ENCODE measurements around the gene SNX1. TPM values are rescaled to one million over a fixed set of nuclear protein-coding genes. Genes with fewer than 3 reads are reported as not detected.
"Not testable (repeated sequence)": the region's sequence is repeated elsewhere in the genome, so short reads cannot be mapped to it uniquely, and the experiment has no call there.

Gene SNX1
- total RNA-seq, 4 donors from 2014 or later = 74.5 to 178 (median 95.5) TPM

GRCh38 chr15:64070965-64071851, 24.6 kb upstream of the SNX1 start:
- H3K4me3 ChIP-seq = no peak overlapping the region
- peaks cover 0 to 9% of the 10 kb centered on the region in 2 donors for H3K4me1 ChIP-seq
- H3K27me3 ChIP-seq = no peaks in the 10 kb centered on the region
- H3K9me3 ChIP-seq = no peaks in the 10 kb centered on the region
- TF ChIP-seq POLR2A (IDR thresholded peaks at IDR 0.05) = no peak
- TF ChIP-seq CTCF (IDR thresholded peaks at IDR 0.05) = peak in 1 of 4 experiments; percentile 16
- DNase-seq = peak; percentile 75 to 85
- H3K36me3 ChIP-seq = no peaks in the 10 kb centered on the region
- H3K27ac ChIP-seq = peak overlapping the region; percentile 76 to 78
- intact Hi-C loops (cut with DNase I; ENCODE audit: low total_unique reads) = no loop called here

- TF ChIP-seq CTCF (IDR thresholded peaks at IDR 0.05) (no peak), POLR2A (IDR thresholded peaks at IDR 0.05) (no peak)
- DNase-seq = no peak
- Histone ChIP-seq H3K36me3 (no peaks in the 10 kb centered on the region), H3K4me1 (peaks cover 0 to 9% of the 10 kb centered on the region in 2 donors), H3K9me3 (no peaks in the 10 kb centered on the region), H3K4me3 (no peak overlapping the region), H3K27me3 (no peaks in the 10 kb centered on the region), H3K27ac (peak overlapping the region; percentile 76 to 78)
- intact Hi-C loops (cut with DNase I; ENCODE audit: low total_unique reads) = no loop called here
Observed at GRCh38 chr15:64071931-64072765, 23.6 kb upstream of the SNX1 start.

- H3K36me3 ChIP-seq = no peaks in the 10 kb centered on the region
- intact Hi-C loops (cut with DNase I; ENCODE audit: low total_unique reads) = no loop called here
- H3K4me3 ChIP-seq = no peak overlapping the region
- TF ChIP-seq POLR2A (IDR thresholded peaks at IDR 0.05) (no peak), CTCF (IDR thresholded peaks at IDR 0.05) (no peak)
- no peaks in the 10 kb centered on the region for H3K27me3 ChIP-seq
- no peak for DNase-seq
- peaks cover 0 to 9% of the 10 kb centered on the region in 2 donors for H3K4me1 ChIP-seq
- H3K9me3 ChIP-seq = no peaks in the 10 kb centered on the region
- H3K27ac ChIP-seq = peak overlapping the region in 1 of 2 donors; percentile 29
Observed at GRCh38 chr15:64072812-64073211, 23.0 kb upstream of the SNX1 start.

GRCh38 chr15:64073496-64073895, 22.3 kb upstream of the SNX1 start:
- H3K9me3 ChIP-seq; H3K4me1 ChIP-seq; H3K27ac ChIP-seq; intact Hi-C loops (cut with DNase I; ENCODE audit: low total_unique reads); H3K27me3 ChIP-seq; H3K4me3 ChIP-seq; H3K36me3 ChIP-seq; DNase-seq: not testable (repeated sequence)

GRCh38 chr15:64082757-64083156, 13.0 kb upstream of the SNX1 start:
- no peak for DNase-seq
- intact Hi-C loops (cut with DNase I; ENCODE audit: low total_unique reads) = no loop called here
- Histone ChIP-seq H3K4me3 (no peak overlapping the region), H3K27me3 (no peaks in the 10 kb centered on the region), H3K9me3 (no peaks in the 10 kb centered on the region), H3K27ac (no peak overlapping the region), H3K4me1 (no peaks in the 10 kb centered on the region), H3K36me3 (no peaks in the 10 kb centered on the region)
- TF ChIP-seq CTCF (IDR thresholded peaks at IDR 0.05) = no peak
- no peak for TF ChIP-seq POLR2A (IDR thresholded peaks at IDR 0.05)

Measured in uterus (tissue), 4 donors.